Heart left ventricle (tissue), 16 donors: Measurements from ENCODE around the gene TMEM92. TPM values are rescaled to one million over a fixed set of nuclear protein-coding genes. Genes with fewer than 3 reads are reported as not detected.

ENCODE experiments used
- ATAC-seq, 4 donors: fragments of 200-7000 bp; cut with Tn5 transposase; one replicate each; pipeline ENCODE4 v1.9.1; 2020 to 2022; ENCODE audit warnings: moderate library complexity in 4 of 4, mild to moderate bottlenecking in 3 of 4, moderate number of reproducible peaks in 1 of 4
- DNase-seq, 5 donors: peaks; one replicate each; pipeline ENCODE4 v3.0.0-alpha.2; 2020
- H3K27ac ChIP-seq, 12 donors: fragments of 200-600 bp; sonication (generic) in 4 of 12; one replicate each; pipeline versions ENCODE4 v1.5.0 to v1.8.0; 2016 to 2022; ENCODE audit warnings: mild to moderate bottlenecking in 2 of 12
- H3K27me3 ChIP-seq, 9 donors: fragments of 200-600 bp; sonication (generic) in 2 of 9; one replicate each; pipeline versions ENCODE4 v1.5.1 to v1.8.0; 2016 to 2022; ENCODE audit warnings: mild to moderate bottlenecking in 3 of 9
- H3K36me3 ChIP-seq, 9 donors: fragments of 200-600 bp; sonication (generic) in 2 of 9; one replicate each; pipeline versions ENCODE4 v1.5.0 to v1.8.0; 2018 to 2022; ENCODE audit warnings: mild to moderate bottlenecking in 2 of 9
- H3K4me1 ChIP-seq, 12 donors: fragments of 200-600 bp; sonication (generic) in 4 of 12; one replicate each; pipeline versions ENCODE4 v1.5.0 to v1.8.0; 2016 to 2022; ENCODE audit warnings: mild to moderate bottlenecking in 3 of 12
- H3K4me3 ChIP-seq, 12 donors: fragments of 200-600 bp; sonication (generic) in 4 of 12; one replicate each; pipeline versions ENCODE4 v1.5.0 to v1.8.0; 2017 to 2022; ENCODE audit warnings: mild to moderate bottlenecking in 9 of 12, moderate library complexity in 4 of 12
- H3K9me3 ChIP-seq, 12 donors: fragments of 200-600 bp; sonication (generic) in 4 of 12; one replicate each; pipeline versions ENCODE4 v1.5.0 to v1.8.0; 2016 to 2022; ENCODE audit warnings: mild to moderate bottlenecking in 1 of 12
- POLR2A ChIP-seq, 2 donors: fragments of 450-650 bp; IDR thresholded peaks; one replicate each; pipeline ENCODE4 v1.6.1; 2017; ENCODE audit warnings: antibody characterized with exemption in 2 of 2, mild to moderate bottlenecking in 2 of 2, moderate library complexity in 2 of 2
- WGBS, 4 donors: extraction: QIAGEN DNeasy Blood & Tissue Kit in 2 of 4; methylation state at CpG; one replicate each; pipeline versions ENCODE4 v1.1.5 to v1.1.7; 2013 to 2018; 5-methylcytosine and 5-hydroxymethylcytosine counted together
- intact Hi-C, 10 donors: fragments of 100-400 bp; cut with DNase I; formaldehyde crosslinking; loops; one replicate each; pipeline versions ENCODE4 v1.11.1 to v1.14.2; 2022
- polyA plus RNA-seq, 2 donors: library from polyadenylated mRNA; stranded (reverse); fragments of 200-250 nt; gene quantifications; one replicate each; pipeline ENCODE4 v1.2.3, GENCODE V29; 2013
- total RNA-seq, 9 donors: library from RNA; depleted of rRNA in 2 of 9; stranded (reverse); fragments of >200 nt in 2 of 9; fragmentation: NEBNext Ultra II Directional in 3 of 9; extraction: Animal tissue kit (Norgen Biotek cat#: 25700) in 3 of 9; gene quantifications; one replicate each; pipeline versions ENCODE4 v1.1.0 to v1.2.4, GENCODE V29; 2016 to 2023
- TF ChIP-seq, protein P1 (sequence below), 12 donors: fragments of 200-600 bp; sonication (generic) in 4 of 12; IDR thresholded peaks; one replicate each; pipeline versions ENCODE4 v1.5.0 to v1.8.0; 2018 to 2022; ENCODE audit warnings: antibody characterized with exemption in 12 of 12, mild to moderate bottlenecking in 5 of 12
- donor health status: ischemic (EF 13 %, LVEDD 7.1; RV severe dilation, severe dysfunction).
- donor health status: healthy with polysubstance abuse.
- donor health status: DM: no; HTN: yes; CAD: no.
- donor health status: DM: no; HTN: no; CAD: no.
- donor health status: ischemic (EF 25% LVEDD 6.9; RV normal size, moderate dysfunction).
- donor health status: ischemic (EF 25% LVEDD 5.7; RV mildly dilated, moderate dysfunction).
- donor health status: healthy.
- donor health status: DM: yes; HTN: yes; CAD: no.
- donor health status: ischemic (EF 35%, LVEDD 5.7; RV mildly dilated, moderate dysfunction).
- donor health status: nonischemic (EF 11% LVEDD 7.7; RV severe dilation, severe dysfunction).
- donor health status: DM: yes; HTN: yes; CAD: no.
- donor health status: PGD.
- donor health status: ischemic (EF 29% LVEDD 5.4; RV normal size, mild dysfunction).
- donor health status: nonischemic (EF 23%, LVEDD 6.1; RV moderate dilation, normal function).

Gene TMEM92
- total and polyA plus RNA-seq, 11 donors = 0.11 TPM; not detected in 10

DNA sequence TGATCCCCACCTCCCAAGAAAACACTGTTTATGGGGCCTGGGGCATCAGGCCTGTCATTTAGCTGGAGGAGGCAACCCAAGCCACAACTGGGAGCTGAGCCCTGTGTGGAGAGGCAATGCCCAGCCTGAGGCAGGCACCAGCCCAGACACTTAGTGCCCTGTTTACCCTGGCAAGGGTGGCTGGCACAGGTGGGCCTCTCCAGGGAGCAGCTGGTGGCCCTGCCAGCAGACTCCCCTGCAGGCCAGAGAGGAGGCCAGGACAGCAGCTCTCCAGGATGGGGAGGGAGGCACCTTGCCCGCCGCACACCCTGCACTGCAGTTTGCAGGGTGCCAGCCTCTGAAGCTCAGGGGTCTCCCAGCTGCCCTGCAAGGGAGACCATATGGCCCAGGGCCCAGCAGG is 9.1 kb upstream of the TMEM92 start:
- H3K4me3 ChIP-seq = no peak overlapping the region
- TF ChIP-seq, protein P1, sequence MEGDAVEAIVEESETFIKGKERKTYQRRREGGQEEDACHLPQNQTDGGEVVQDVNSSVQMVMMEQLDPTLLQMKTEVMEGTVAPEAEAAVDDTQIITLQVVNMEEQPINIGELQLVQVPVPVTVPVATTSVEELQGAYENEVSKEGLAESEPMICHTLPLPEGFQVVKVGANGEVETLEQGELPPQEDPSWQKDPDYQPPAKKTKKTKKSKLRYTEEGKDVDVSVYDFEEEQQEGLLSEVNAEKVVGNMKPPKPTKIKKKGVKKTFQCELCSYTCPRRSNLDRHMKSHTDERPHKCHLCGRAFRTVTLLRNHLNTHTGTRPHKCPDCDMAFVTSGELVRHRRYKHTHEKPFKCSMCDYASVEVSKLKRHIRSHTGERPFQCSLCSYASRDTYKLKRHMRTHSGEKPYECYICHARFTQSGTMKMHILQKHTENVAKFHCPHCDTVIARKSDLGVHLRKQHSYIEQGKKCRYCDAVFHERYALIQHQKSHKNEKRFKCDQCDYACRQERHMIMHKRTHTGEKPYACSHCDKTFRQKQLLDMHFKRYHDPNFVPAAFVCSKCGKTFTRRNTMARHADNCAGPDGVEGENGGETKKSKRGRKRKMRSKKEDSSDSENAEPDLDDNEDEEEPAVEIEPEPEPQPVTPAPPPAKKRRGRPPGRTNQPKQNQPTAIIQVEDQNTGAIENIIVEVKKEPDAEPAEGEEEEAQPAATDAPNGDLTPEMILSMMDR (IDR thresholded peaks at IDR 0.05) = no peak
- no peaks in the 10 kb centered on the region for H3K36me3 ChIP-seq
- H3K4me1 ChIP-seq = peaks cover 0 to 41% (median 6%) of the 10 kb centered on the region in 12 donors
- no peaks in the 10 kb centered on the region for H3K9me3 ChIP-seq
- ATAC-seq (no peak), DNase-seq (no peak)
- intact Hi-C loops = no loop called here
- H3K27me3 ChIP-seq = no peaks in the 10 kb centered on the region
- 92 to 98% (median 93%) methylated on average over 2 of the region's 2 CpGs for WGBS, 4 donors
- no peak overlapping the region for H3K27ac ChIP-seq

DNA sequence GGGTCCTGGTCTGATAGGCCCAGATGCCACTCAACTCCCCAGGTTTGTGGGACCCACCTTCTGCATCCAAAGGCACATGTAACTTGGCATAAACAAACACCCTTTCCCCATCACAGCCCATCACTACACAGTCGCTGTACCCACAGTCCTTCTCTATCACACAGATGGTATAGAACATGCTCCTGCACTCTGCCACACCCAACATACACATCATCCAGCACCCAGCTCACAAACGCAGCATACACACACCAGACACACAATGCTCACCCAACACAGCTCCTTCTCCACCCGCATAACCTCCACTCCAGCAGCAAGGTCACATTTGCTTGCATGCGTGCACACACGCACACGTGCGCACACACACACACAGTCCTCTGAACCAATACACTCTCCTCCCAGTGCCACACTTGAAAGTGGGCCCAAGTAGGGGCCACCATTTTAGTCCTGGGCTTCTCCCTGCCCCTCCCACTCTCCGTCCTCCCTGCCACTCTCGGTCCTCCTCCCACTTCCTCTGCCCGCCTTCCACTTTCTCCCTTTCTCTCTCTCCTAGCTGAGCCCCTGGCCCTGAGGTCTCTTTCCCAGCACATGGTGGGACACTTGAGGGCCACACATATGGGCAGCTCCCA is 8.5 kb upstream of the TMEM92 start:
- H3K4me1 ChIP-seq = peaks cover 0 to 44% (median 6%) of the 10 kb centered on the region in 12 donors
- no peak for TF ChIP-seq POLR2A (IDR thresholded peaks at IDR 0.05)
- TF ChIP-seq, protein P1 (IDR thresholded peaks at IDR 0.05) = no peak
- H3K4me3 ChIP-seq = no peak overlapping the region
- peak overlapping the region in 1 of 12 donors; percentile 21 for H3K27ac ChIP-seq
- no peaks in the 10 kb centered on the region for H3K9me3 ChIP-seq
- ATAC-seq (no peak), DNase-seq (no peak)
- H3K27me3 ChIP-seq = no peaks in the 10 kb centered on the region
- no peaks in the 10 kb centered on the region for H3K36me3 ChIP-seq
- intact Hi-C loops = no loop called here
- 80 to 86% (median 85%) methylated on average over 10 of the region's 10 CpGs for WGBS, 4 donors

DNA sequence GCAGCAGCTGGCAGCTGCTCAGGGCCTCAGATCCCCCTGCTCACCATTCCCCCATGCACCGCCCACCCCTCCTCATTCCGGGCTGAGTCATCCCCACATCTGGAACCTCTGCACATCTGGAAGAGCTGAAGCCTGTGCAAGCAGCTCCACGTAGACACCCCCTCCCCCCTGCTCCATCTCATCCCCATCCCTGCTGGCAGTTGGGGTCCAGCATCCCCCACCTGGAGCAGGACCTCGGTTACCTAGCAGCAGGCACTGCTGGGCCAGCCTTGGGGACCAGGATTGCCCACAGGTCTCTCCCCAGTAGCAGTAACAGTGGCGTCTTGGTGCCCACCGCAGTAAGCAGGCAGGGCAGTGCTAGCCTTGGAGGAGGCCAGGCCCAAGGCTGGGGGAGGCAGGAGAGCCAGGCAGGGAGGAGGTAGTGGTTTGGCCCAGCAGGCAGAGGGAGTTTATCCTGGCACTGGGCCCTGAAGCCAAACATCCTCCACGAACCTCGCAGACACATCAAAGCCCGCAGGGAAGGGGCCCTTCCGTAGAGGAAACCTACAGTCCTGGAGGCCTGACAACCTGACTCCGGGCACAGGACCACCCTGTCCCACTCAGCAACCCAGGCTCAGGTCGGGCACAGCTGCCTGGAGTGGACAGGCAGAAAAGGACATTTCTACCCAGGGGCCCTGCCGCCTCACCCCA is 7.7 kb upstream of the TMEM92 start:
- intact Hi-C loops = no loop called here
- peak in 2 of 5 donors; percentile 56 to 58 for DNase-seq
- 33 to 58% (median 49%) methylated on average over 8 to 13 of the region's 13 CpGs for WGBS, 4 donors
- Histone ChIP-seq H3K4me3 (no peak overlapping the region), H3K27ac (peak overlapping the region in 3 of 12 donors; percentile 9 to 55 (median 21)), H3K4me1 (peaks cover 0 to 44% (median 7%) of the 10 kb centered on the region in 12 donors), H3K27me3 (no peaks in the 10 kb centered on the region), H3K9me3 (no peaks in the 10 kb centered on the region), H3K36me3 (no peaks in the 10 kb centered on the region)
- ATAC-seq = peak in 3 of 4 donors; percentile 22 to 41 (median 29)
- TF ChIP-seq, protein P1 (IDR thresholded peaks at IDR 0.05) = no peak
- TF ChIP-seq POLR2A (IDR thresholded peaks at IDR 0.05) = no peak

DNA sequence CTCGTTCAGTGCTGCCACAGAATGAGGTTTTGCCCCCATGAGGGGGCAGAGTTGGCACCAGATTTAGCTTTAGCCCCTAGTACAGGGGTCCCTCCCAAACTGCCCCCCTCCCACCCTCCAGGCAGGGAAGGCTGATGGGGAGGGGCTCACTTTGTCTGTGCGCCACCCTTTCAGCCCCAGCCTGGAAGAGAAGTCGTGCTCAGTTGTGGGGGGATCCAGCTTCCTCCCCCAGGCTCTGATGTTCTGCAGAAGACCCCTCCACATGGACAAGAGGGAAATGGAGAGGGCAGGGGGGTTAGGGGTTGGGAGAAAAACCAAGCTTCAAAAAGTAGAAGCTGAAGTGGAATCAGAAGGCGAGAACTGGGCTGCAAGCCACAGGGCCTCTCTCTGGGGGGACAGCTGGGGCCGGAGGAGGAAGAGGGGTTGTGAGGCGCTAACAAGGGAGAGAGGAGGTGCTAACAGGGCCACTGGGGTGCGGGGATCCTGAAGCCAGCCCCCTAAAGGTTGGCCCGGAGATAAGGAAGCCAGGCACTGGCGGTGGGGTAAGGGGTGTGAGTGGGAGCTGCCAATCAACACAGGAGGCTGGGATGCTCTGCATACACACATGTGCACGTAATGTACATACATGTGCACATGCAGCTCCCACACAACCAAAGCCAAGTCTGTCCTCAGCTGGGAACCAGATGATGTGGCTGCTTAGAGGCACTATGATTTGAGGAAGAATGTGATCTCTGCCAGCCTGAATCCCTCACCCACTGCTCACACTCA is 7.0 kb upstream of the TMEM92 start:
- 54 to 61% (median 55%) methylated on average over 9 to 10 of the region's 10 CpGs for WGBS, 4 donors
- H3K4me1 ChIP-seq = peaks cover 0 to 48% (median 7%) of the 10 kb centered on the region in 12 donors
- H3K9me3 ChIP-seq = no peaks in the 10 kb centered on the region
- no peak for DNase-seq
- TF ChIP-seq POLR2A (IDR thresholded peaks at IDR 0.05) = no peak
- TF ChIP-seq, protein P1 (IDR thresholded peaks at IDR 0.05) = no peak
- H3K36me3 ChIP-seq = no peaks in the 10 kb centered on the region
- no peaks in the 10 kb centered on the region for H3K27me3 ChIP-seq
- intact Hi-C loops = no loop called here
- ATAC-seq = no peak
- H3K27ac ChIP-seq = peak overlapping the region in 3 of 12 donors; percentile 9 to 55 (median 21)
- H3K4me3 ChIP-seq = no peak overlapping the region
